Natural killer cell treated with Interleukin-12 subunit alpha and Interleukin-12 subunit beta and Interleukin-15 and Interleukin-18, amount 100 ng/mL, for 72 hours (primary cell): ENCODE data around the gene SRSF1. TPM values are rescaled to one million over a fixed set of nuclear protein-coding genes. Genes with fewer than 3 reads are reported as not detected.
"Not testable (repeated sequence)": the region's sequence is repeated elsewhere in the genome, so short reads cannot be mapped to it uniquely, and the experiment has no call there.

Experiments
- ATAC-seq, 2 donors: fragments of 150-1000 bp; cut with Tn5 transposase in 1 of 2; sonication (Bioruptor Pico), chemical (Tn5 transposase) in 1 of 2; 2 replicates each; pipeline ENCODE4 v1.10.0; 2021
- DNase-seq: peaks from one replicate; pipeline ENCODE4 v3.0.0; 2022; ENCODE audit warnings: low spot score
- H3K27ac Mint-ChIP-seq, 2 donors: 1 replicate in 1 of 2; 2 replicates in 1 of 2; pipeline ENCODE4 v1.8.0; 2022; ENCODE audit warnings: mixed read lengths in 2 of 2, mild to moderate bottlenecking in 1 of 2, moderate library complexity in 1 of 2
- H3K27me3 Mint-ChIP-seq, 2 donors: 1 replicate in 1 of 2; 2 replicates in 1 of 2; pipeline ENCODE4 v1.8.0; 2022; ENCODE audit warnings: mixed read lengths in 2 of 2
- H3K36me3 Mint-ChIP-seq: one replicate; pipeline ENCODE4 v1.8.0; 2022; ENCODE audit warnings: mixed read lengths
- H3K4me1 Mint-ChIP-seq, 2 donors: 1 replicate in 1 of 2; 2 replicates in 1 of 2; pipeline ENCODE4 v1.8.0; 2022; ENCODE audit warnings: low read depth in 2 of 2, mixed read lengths in 2 of 2, mild to moderate bottlenecking in 1 of 2
- H3K4me3 Mint-ChIP-seq: one replicate; pipeline ENCODE4 v1.8.0; 2022; ENCODE audit warnings: mixed read lengths
- H3K9me3 Mint-ChIP-seq: 2 replicates; pipeline ENCODE4 v1.8.0; 2022; ENCODE audit warnings: mixed read lengths
- total RNA-seq, 2 donors: library from RNA; stranded (reverse); gene quantifications; one replicate each; pipeline ENCODE4 v1.2.3, GENCODE V29; 2022

Gene SRSF1
- total RNA-seq: 100 to 1,000 TPM; 327 to 426 TPM

DNA sequence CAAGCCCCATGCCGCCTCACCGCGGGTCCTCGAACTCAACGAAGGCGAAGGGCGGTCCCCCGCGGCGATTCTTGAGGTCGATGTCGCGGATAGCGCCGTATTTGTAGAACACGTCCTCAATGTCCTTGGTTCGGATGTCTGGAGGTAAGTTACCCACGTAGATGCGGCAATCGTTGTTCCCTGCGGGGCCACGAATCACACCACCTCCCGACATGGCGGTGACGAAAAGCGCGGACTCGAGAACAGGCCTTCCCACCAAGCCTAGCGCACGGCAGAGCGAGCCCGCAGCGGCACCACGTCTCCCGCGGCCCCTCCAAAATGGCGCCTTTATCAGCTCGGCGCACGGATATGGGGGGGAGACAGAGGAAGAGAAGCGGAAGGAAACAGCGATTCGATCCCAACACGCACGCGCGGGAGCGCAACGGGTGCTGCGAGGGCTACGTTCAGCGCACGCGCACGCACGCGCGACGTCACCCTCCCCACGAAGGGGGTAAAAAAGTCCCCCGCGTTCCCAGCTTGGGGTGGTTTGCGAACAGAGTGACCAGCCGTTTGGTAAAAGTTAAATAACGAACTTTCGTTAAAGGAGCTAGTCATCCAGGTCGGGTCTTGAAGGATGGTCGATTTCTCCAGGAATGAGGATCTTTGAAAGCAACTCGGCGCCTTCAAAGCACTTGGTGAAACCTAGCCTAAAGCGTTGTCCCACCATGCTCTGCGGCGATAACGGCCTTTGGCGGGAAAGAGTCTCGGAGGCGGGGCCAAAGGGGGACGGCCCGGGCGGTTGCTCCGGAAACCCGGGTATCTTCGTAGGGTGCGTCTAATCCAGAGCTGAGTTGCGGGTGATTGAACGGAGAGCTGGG lies at the start of gene SRSF1:
Gene SRSF1 (minus strand): TSS at position 323 of the 857 bp plus-strand sequence. CDS start 109 bp downstream, at position 214.
- ATAC-seq (peak; percentile 93 to 95), DNase-seq (peak; percentile 97)
- H3K4me3 Mint-ChIP-seq: peak within 1 kb of the TSS; percentile 100
- H3K27me3 Mint-ChIP-seq: no peaks in the 10 kb centered on the region
- H3K36me3 Mint-ChIP-seq: peaks cover 44% of the 10 kb centered on the region
- H3K9me3 Mint-ChIP-seq: no peaks in the 10 kb centered on the region
- peak within 1 kb of the TSS; percentile 100 for H3K27ac Mint-ChIP-seq
- peaks cover 42 to 59% of the 10 kb centered on the region in 2 donors for H3K4me1 Mint-ChIP-seq

GRCh38 chr17:58056476-58056875 lies 49.4 kb upstream of the SRSF1 start:
- Mint-ChIP-seq H3K4me1 (peaks cover 11 to 14% of the 10 kb centered on the region in 2 donors), H3K27ac (no peak overlapping the region), H3K27me3 (peaks cover 15 to 30% of the 10 kb centered on the region in 2 donors), H3K4me3 (no peak overlapping the region), H3K9me3 (no peaks in the 10 kb centered on the region), H3K36me3 (no peaks in the 10 kb centered on the region)
- ATAC-seq (no peak), DNase-seq (no peak)

GRCh38 chr17:58054641-58055040 lies 47.6 kb upstream of the SRSF1 start:
- DNase-seq: no peak
- Mint-ChIP-seq H3K27ac (no peak overlapping the region), H3K27me3 (peaks cover 22 to 29% of the 10 kb centered on the region in 2 donors), H3K9me3 (no peaks in the 10 kb centered on the region), H3K4me1 (peaks cover 11 to 14% of the 10 kb centered on the region in 2 donors), H3K4me3 (no peak overlapping the region), H3K36me3 (no peaks in the 10 kb centered on the region)
- ATAC-seq: no peak

DNA sequence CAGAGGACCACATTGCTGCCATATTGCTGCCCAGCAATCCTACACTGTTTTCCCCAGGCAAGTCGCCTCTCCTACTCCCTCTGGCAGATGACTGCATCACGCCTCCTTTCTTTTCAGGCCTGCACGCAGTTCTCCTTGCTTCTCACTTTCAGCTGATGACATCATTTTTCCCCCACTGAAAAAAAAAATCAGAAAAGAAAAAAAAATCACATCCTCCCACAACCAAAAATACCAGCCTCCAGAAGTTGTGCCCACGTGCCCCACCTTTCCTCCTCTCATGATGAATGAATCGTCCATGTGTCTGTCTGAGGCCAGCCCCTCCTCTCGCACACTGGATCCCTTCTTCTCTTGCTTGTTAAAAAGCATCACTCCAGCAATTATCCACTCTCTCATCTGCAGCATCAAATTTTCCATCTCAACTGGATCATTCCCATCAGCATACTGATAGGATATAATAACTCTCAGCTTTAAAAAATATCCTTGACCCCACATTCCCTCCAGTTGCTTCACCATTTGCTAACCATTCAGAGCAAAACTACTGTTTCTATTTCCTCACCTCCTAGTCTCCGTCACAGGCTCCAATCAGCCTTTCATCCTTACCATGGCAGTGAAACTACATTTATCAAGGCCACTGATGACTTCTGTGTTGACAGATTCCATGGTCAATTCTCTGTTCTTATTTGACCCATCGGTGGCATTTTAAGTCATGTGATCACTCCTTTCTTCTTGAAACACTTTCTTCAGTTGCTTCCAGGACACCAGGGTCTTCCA lies 46.1 kb upstream of the SRSF1 start:
- Mint-ChIP-seq H3K36me3 (no peaks in the 10 kb centered on the region), H3K4me1 (peaks cover 11 to 14% of the 10 kb centered on the region in 2 donors), H3K27ac (no peak overlapping the region), H3K27me3 (peaks cover 23 to 26% of the 10 kb centered on the region in 2 donors), H3K4me3 (no peak overlapping the region), H3K9me3 (no peaks in the 10 kb centered on the region)
- DNase-seq (no peak), ATAC-seq (no peak)

DNA sequence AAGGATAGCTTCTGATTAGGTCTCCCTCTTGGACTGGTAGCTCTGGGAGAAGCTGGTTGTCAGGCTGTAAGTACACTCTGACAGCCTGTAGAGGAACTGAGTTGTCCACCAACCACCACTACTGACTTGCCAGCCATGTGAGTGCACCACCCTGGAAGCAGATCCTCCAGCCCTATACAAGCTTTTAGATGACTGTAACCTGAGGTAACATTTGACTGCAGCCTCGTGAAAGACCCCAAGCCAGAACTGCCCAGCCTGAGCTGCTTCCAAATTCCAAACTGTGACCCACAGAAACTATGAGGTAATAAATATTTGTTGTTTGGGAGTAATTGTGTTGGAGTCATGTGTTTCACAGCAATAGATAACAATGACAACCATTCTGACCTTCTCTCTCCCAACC lies 45.4 kb upstream of the SRSF1 start:
- peaks cover 11 to 14% of the 10 kb centered on the region in 2 donors for H3K4me1 Mint-ChIP-seq
- ATAC-seq: no peak
- H3K27ac Mint-ChIP-seq: no peak overlapping the region
- H3K27me3 Mint-ChIP-seq: peaks cover 25 to 30% of the 10 kb centered on the region in 2 donors
- H3K36me3 Mint-ChIP-seq: no peaks in the 10 kb centered on the region
- H3K4me3 Mint-ChIP-seq: no peak overlapping the region
- DNase-seq: no peak
- H3K9me3 Mint-ChIP-seq: no peaks in the 10 kb centered on the region

DNA sequence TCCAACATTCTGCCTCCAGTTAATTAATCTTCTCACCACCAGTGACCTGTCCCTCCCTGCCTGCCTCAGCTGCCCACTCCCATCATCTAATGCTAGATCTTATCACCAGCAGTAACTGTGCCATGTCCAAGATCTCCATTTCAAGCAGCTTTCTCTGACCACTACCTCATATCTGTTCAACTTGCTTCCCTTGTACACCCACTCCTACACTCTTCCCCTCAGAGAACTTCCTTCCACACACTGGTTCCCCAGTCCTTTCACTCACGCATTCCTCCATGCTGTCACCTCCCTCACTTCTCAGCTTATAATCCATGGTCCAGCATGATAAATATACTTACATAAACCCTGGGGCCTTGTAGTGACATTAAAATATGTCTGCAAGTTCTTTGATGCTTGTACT lies 44.4 kb upstream of the SRSF1 start:
- ATAC-seq: no peak
- Mint-ChIP-seq H3K36me3 (no peaks in the 10 kb centered on the region), H3K4me3 (no peak overlapping the region), H3K9me3 (no peaks in the 10 kb centered on the region), H3K4me1 (peaks cover 11 to 14% of the 10 kb centered on the region in 2 donors), H3K27me3 (peaks cover 21 to 33% of the 10 kb centered on the region in 2 donors), H3K27ac (no peak overlapping the region)
- no peak for DNase-seq

DNA sequence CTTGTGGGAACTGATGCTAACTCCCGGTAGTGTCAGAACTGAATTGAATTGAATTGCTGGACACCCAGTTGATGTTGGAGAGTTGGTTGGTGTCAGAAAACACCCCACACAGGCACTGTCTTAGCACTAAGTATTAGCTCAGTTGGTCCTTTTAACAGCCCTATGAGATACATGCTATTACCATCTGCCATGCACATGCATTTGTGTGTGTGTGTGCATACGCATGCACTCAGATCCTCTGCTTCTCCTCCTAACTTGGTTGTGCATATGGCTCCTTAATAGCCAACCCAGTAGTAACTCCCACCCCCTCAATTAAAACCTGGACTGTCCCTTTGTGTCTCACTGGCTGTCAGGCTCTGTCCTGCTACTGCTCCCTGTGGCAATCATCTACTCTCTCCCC lies 43.9 kb upstream of the SRSF1 start:
- Mint-ChIP-seq H3K36me3 (no peaks in the 10 kb centered on the region), H3K4me1 (peaks cover 11 to 14% of the 10 kb centered on the region in 2 donors), H3K27ac (no peak overlapping the region), H3K9me3 (no peaks in the 10 kb centered on the region), H3K27me3 (peaks cover 24 to 37% of the 10 kb centered on the region in 2 donors), H3K4me3 (no peak overlapping the region)
- no peak for ATAC-seq
- DNase-seq: no peak

DNA sequence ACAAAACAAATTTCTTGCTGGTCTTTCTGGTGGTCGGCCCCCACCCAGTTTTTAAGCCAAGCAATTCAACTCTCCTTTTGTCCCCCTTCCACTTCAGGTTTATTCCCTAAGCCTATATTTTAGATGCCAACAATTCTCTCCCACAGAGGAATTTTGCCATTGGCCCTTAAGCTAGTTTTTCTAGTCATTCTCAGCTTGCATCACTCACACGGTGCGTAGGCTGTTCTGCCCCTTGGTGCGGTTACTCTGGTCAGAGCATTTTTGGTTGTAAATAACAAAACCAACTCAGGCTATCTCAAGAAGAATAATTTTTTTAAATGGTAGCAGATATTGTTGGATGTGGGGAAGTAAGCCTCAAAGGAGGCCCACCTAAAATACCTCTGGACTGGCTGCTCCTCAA lies 42.5 kb upstream of the SRSF1 start:
- DNase-seq (no peak), ATAC-seq (no peak)
- Mint-ChIP-seq H3K36me3 (no peaks in the 10 kb centered on the region), H3K4me1 (peaks cover 11 to 12% of the 10 kb centered on the region in 2 donors), H3K9me3 (no peaks in the 10 kb centered on the region), H3K27me3 (peaks cover 22 to 40% of the 10 kb centered on the region in 2 donors), H3K4me3 (no peak overlapping the region), H3K27ac (no peak overlapping the region)

- Mint-ChIP-seq H3K9me3 (no peaks in the 10 kb centered on the region), H3K27me3 (peaks cover 26 to 47% of the 10 kb centered on the region in 2 donors), H3K27ac (no peak overlapping the region), H3K4me1 (no peaks in the 10 kb centered on the region), H3K4me3 (no peak overlapping the region), H3K36me3 (no peaks in the 10 kb centered on the region)
- ATAC-seq (no peak), DNase-seq (no peak)
Observed at GRCh38 chr17:58047376-58048150, 40.5 kb upstream of the SRSF1 start.

DNA sequence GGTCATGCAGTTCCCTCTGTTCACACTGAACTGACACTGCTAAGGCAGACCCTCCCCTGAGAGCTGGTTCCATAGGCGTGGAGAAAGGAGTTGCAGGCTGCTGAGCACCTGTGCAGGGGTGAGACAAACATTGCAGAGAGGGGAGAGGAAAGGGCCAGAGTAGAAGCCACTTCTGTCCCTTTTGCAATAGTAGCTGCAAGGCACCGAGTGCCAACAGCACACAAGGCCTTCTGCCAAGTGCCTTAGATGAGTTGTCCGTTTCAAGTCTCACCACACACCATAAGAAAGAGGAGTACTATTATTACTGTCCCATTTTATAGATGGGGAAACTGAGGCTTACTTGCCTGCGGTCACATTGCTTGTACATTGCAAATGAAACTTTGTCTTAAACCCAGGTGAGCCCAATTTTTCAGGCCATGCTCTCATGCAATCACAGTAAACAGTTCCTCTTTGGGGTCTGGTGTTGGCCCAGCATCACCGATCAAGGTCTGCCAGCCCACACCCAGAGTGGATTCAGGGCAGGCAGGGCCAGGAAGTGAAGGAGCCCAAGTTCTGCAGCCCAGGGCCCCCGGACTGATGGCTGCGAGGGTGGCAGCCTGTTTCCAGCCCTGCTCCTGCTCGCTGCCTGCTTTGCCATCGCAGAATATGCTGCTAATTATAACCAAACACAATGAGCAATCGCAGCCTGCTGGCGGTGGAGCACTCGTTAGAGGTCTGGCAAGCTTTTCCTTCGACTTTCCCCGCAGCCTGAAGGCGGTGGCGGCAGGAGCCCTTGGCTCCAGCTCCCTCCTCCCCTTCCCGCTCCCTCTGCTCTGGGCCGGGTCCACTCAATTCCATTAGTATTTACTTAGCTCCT lies 39.4 kb upstream of the SRSF1 start:
- Mint-ChIP-seq H3K27me3 (peaks cover 28 to 47% of the 10 kb centered on the region in 2 donors), H3K9me3 (no peaks in the 10 kb centered on the region), H3K4me3 (no peak overlapping the region), H3K36me3 (no peaks in the 10 kb centered on the region), H3K27ac (no peak overlapping the region), H3K4me1 (no peaks in the 10 kb centered on the region)
- DNase-seq (no peak), ATAC-seq (no peak)

GRCh38 chr17:58044256-58044655 lies 37.2 kb upstream of the SRSF1 start:
- H3K27ac Mint-ChIP-seq, H3K36me3 Mint-ChIP-seq, H3K9me3 Mint-ChIP-seq, H3K4me1 Mint-ChIP-seq, ATAC-seq, DNase-seq, H3K4me3 Mint-ChIP-seq: not testable (repeated sequence)
- H3K27me3 Mint-ChIP-seq: peaks cover 38 to 53% of the 10 kb centered on the region in 2 donors

GRCh38 chr17:58043221-58044181 lies 36.5 kb upstream of the SRSF1 start:
- peaks cover 38 to 55% of the 10 kb centered on the region in 2 donors for H3K27me3 Mint-ChIP-seq
- no peak overlapping the region for H3K4me3 Mint-ChIP-seq
- no peak for ATAC-seq

More at GRCh38 chr17:58043221-58044181, 36.5 kb upstream of the SRSF1 start:
- no peaks in the 10 kb centered on the region for H3K9me3 Mint-ChIP-seq
- no peak overlapping the region for H3K27ac Mint-ChIP-seq
- H3K36me3 Mint-ChIP-seq: no peaks in the 10 kb centered on the region
- no peak for DNase-seq
- no peaks in the 10 kb centered on the region for H3K4me1 Mint-ChIP-seq
